Smooth muscle cell of the brain vasculature (primary cell): ENCODE measurements around the gene EXOC4.

ENCODE experiments used
- DNase-seq: peaks from one replicate; pipeline ENCODE4 v3.0.0-alpha.2; 2012; ENCODE audit warnings: low read depth, low spot score

Gene EXOC4

DNA sequence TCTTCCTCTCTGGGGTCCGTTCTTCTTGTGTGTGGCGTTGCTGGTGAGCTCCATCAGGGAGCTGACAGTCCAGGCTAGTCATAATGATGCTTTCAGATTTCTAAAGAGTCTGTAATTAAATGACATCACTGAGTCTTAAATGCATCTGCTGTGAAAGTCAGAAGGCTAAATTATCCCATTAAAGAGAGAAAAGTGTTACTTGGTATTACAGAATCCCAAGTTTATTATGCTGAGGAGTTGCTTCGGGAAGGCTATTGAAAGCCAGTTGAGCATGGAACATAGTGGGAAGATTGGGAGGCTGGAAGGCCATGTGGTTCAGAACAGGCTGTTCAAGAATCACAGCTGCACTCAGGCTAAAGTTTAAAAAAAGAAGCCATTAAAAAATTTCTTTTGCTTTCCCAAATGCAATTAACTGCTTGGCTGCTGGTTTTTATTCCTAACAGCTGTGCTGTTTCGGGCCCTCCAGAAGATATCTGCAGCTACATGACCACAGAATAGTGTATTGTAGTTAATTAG is 531.7 kb downstream of the EXOC4 start:
- no peak for DNase-seq

GRCh38 chr7:133786401-133786937 is 533.6 kb downstream of the EXOC4 start:
- no peak for DNase-seq

DNA sequence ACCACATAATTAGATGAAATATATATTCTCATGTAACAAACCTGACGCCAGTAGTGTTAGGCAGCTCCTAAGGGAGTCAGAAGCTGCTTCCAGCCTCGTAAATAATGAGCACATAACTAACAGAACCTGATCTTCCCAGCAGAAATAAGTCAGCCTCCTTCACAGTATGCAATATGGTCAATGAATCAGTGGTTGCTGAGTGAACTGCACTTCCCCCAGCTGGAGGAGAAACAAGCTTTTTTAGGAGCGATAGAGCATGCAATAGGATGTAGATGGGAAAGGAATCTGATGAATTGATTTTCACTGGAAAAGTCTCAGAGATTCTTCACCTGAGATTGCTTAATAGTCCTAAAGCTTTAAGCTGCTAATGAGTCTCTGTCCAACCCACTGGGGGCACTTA is 537.1 kb downstream of the EXOC4 start:
- no peak for DNase-seq

DNA sequence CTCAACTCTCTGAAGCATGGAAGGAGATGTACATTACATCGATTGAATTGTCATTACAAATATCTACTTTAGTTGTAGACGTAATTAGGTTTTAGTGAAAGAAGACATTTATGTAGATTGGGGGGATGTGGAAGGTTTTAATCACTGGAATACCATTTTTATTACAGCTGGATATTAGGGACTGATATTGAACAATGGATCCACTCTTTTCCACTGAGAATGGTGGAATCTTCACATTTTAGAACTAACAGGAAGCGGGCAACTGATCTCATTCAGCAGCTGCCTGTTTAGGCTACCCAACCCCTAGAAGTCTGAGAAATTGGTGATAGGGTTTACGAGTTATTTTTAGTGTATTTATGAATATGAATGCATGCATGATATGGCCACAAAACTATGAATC is 538.0 kb downstream of the EXOC4 start:
- no peak for DNase-seq

GRCh38 chr7:133794479-133794878 is 541.6 kb downstream of the EXOC4 start:
- no peak for DNase-seq

GRCh38 chr7:133795068-133795665 is 542.3 kb downstream of the EXOC4 start:
- no peak for DNase-seq

DNA sequence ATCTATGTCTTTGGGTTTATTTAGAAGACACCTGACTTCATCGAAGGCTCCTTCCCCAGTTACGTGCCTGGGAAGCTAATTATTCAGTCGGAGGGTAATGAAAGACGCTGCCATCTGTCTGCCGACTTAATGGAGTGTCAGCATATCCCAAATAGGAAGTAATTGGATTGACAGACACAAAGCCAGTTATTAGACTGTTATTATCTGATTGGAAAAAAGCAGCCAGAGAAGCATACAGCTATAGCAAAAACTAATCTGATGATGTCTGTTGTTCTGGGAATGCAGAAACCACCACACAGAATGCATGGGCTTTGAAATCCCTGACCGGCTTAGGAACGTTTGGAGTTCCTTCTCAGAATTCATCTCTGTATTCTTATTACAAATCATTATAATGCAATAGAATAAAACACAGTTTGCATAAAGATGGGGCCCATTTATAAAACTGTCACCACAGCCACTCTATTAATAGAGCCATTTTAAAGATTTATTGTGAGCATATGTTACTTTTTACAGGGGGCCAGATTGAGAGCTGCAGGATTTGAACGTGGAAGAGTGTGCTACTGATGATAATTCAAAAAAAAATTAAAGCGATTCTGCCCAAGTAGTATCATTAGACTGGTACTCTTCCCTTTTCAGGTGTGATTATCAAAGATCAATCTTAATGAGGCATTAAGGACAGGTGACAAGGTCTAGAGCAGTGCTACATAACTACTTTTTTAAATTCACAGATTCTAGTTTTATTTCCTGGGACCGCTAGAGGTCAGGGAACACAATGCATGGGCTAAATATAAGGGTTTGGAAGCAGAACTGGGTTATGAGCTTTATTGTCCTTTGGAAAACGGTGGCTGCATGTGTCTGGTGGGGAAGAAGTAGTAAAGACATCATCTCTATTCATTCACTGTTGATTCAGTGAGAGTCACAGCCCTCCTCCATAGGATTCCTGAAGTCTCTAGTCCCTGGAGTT is 544.2 kb downstream of the EXOC4 start:
- DNase-seq = no peak

- no peak for DNase-seq
These were observed 545.1 kb downstream of the EXOC4 start for GRCh38 chr7:133797818-133798520.

DNA sequence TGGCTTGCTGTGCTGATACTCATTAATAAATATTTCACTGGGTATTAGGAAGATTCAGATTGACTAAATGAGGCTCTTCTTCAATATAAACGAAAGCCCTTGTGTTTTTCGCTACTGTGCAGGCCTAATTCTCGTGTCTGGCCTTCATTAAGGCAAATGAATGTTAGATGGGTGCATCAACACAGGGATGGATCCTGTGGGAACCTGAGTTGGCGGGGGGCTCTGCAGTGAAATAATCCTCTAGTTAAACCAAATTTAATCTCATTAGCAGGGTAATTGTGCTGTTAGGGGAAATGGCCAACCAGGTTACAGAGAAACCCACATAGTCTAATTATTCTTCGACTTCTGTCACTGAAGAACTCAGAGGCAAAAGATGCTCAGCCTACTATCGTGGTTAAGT is 548.5 kb downstream of the EXOC4 start:
- DNase-seq = no peak

- DNase-seq = no peak
These were observed 551.2 kb downstream of the EXOC4 start for GRCh38 chr7:133804127-133804526.

- DNase-seq = no peak
These were observed 552.5 kb downstream of the EXOC4 start for GRCh38 chr7:133805426-133805825.

GRCh38 chr7:133807624-133808492 is 555.0 kb downstream of the EXOC4 start:
- no peak for DNase-seq

DNA sequence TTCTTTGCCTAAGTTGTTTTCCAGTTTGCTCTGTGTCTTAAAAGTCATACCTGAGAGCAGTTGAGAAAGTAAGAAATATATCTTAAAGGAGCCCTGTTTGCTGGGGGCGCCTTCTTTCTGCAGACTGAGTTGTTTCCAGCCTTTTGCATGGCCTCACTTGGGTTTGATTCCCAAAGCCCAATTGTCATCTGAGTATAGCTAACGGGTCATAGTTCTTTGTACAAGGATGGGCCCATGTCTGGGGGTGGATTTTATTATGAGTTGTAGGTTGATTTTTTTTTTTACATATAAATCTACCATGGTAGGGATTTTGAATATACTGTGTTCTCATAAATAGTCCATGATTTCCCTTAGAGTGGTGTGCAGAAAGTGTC is 555.6 kb downstream of the EXOC4 start:
- no peak for DNase-seq

DNA sequence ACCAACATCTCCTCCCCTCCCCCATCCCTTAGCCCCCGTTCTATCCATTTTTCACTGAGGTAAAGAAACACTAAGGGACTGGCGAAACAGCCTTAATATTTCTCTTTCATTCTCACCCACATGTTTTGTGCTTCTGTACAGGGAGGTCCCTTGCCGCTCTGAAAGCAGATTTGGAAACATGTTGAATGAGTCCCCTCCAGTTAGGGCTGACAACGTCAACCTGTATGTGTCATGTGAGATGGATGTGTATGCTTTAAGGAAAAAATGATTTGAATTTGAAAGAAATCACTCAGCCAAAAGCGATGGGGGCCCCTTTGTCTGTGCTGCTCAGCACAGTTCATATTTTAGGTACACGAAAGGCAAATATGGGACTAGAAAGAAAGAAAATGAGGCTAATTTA is 560.0 kb downstream of the EXOC4 start:
- DNase-seq = no peak

DNA sequence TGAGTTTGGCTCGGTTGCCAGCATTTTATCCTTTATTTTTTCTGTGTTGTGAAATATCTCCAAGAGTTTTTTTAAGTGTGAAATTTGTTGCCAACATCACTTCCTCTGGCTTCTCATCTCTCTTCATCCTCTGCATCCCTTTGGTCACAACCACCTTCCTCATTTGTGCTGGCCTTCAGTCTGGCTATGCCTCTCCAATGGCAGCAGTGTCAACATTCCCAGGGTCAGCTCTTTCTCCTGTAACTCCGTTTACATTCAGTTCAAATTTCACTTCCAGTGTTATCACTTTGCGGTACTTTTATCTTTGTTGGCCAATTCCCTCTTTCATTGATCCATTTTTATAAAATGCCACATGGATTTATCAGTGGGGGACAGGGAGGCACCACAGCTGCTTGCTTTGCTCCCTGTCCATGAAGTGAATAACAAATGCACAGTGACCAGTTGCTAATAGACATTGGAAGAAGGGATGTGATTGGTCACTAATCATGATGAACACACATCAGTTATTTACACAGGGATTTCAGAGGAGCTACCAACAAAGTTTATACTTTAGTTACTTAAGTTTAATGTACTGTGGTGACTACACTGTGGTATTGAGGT is 562.8 kb downstream of the EXOC4 start:
- DNase-seq = no peak

GRCh38 chr7:133819695-133820094 is 566.8 kb downstream of the EXOC4 start:
- DNase-seq = no peak

DNA sequence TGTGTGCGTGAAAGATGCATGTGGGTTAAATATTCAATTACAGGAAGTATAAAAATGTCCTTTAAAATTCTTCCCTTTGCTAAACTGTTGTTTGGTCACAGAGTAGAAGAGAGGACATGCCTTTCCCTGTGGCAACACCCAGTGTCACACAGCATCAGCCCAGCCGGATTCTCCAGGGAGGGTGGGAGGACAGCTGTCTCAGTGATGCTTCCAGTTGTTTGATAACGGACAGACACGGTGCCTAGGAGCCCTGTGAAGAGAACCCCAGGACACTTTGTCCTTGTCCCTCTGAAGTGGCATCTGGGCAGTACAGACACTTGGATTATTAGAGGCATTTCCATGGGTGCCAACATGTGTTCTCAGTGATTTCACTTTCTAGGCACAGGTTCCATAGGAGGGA is 567.7 kb downstream of the EXOC4 start:
- no peak for DNase-seq

DNA sequence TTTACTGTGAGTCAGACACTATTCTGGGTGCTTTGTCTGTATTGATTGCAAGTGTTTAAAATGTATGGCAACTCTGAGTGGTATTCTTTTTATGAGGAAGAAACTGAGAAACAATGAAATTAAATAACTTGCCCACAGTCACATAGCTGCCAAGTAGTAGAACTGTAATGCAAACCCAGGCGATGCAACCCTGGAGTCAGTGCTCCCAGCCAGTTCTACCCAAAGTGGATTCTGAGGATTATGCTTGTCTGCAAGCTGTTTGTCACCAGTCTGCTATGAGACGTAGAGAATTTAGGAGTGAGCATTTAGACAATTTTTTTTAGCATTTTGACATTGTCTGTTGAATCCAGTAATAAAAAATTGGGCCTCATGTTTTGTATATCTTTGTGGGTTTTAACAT is 568.3 kb downstream of the EXOC4 start:
- DNase-seq = no peak

- no peak for DNase-seq
These were observed 569.2 kb downstream of the EXOC4 start for GRCh38 chr7:133822001-133822641.

DNA sequence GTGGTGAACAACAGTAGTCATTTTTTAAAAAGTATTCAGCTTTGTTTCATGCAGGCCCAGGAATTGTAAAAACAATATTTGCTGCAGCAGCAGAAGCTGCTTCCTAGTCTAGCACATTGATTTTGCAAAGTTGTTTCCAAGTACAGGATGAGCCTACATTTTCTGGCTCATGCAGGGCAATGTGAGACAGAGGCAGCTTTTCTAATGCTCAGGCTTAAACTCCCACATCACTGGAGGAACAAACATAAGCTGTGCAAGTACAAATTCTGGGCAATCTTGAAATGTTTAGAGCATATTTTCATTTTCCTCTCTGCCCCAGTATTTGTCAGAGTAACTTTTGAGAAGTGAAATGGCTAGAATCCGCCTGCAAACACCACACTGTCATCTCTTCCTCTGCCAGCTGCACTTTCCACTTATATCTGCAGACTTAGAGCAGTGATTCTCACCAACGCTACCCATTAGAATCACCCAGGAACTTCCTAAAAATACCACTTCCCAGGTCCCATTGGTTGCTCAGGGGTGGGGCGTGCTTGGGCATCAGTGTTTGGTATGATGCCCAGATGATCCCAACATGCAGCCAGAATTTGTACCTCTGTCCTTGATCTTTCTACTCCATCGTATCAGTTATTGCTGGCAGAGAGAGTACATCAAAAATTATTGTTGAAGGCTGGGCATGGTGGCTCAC is 570.1 kb downstream of the EXOC4 start:
- no peak for DNase-seq
